HT1080 (cell line): Measurements from ENCODE around the gene GNA15. TPM values are rescaled to one million over a fixed set of nuclear protein-coding genes. Genes with fewer than 3 reads are reported as not detected.

Source experiments
- DNase-seq: peaks from one replicate; pipeline ENCODE4 v3.0.0-alpha.2; 2015; ENCODE audit warnings: low read depth
- total RNA-seq: library from RNA; depleted of rRNA; stranded (reverse); fragments of >200 nt; shearing (Covaris generic); gene quantifications from 2 replicates; pipeline ENCODE4 v1.2.3, GENCODE V29; 2014; rRNA removed

GNA15 gene
- total RNA-seq, 1 experiment from 2014 or later: 0.05 TPM

DNA sequence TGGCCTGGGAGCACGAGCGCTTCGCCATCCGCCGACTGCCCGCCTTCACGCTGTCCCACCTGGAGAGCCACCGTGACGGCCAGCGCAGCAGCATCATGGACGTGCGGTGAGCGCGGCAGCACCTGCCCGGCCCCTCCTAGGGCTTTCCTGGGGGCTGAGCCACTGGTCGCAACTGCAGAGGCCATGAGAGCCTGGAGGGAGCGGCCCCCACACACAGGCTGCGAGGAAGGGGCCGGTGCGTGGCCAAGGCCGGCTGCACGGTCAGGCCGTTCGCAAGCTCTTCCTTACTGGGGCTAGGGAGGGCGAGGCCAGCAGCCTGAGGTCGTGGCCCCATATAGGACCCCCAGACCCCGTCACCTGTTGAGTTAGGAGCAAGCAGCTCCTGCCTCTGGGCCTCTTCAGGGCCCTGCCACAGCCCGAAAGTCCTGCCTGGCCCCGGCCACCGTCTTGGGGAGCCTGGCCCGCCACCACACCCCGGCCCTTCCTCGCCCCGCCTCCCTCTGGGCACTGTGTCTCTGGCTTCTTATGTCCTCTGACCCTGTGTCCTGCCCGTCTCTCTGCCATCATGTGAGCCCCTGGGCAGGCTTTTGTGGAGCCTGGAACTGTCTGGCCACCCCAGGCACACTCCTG lies 68.9 kb downstream of the GNA15 start:
- DNase-seq: no peak

DNA sequence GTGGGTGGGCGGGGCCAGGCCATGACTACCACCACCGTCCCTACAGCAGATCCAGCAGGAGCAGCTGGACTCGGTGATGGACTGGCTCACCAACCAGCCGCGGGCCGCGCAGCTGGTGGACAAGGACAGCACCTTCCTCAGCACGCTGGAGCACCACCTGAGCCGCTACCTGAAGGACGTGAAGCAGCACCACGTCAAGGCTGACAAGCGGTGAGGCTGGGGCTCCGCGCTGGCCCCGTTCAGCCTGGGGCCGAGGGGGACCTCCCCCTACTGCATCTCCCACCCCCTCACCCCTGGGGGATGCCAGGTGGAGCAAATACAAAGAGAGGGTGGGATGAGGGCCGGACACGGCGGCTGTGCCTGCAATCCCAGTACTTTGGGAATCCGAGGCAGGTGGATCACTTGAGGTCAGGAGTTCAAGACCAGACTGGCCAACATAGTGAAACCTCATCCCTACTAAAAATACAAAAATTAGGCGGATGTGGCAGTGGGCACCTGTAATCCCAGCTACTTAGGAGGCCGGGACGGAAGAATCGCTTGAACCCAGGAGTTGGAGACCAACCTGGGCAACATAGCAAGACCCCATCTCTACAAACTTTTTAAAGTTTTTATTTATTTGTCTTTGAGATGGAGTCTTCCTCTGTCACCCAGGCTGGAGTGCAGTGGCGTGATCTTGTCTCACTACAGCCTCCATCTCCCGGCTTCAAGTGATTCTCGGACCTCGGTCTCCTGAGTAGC lies 70.6 kb downstream of the GNA15 start:
- no peak for DNase-seq

DNA sequence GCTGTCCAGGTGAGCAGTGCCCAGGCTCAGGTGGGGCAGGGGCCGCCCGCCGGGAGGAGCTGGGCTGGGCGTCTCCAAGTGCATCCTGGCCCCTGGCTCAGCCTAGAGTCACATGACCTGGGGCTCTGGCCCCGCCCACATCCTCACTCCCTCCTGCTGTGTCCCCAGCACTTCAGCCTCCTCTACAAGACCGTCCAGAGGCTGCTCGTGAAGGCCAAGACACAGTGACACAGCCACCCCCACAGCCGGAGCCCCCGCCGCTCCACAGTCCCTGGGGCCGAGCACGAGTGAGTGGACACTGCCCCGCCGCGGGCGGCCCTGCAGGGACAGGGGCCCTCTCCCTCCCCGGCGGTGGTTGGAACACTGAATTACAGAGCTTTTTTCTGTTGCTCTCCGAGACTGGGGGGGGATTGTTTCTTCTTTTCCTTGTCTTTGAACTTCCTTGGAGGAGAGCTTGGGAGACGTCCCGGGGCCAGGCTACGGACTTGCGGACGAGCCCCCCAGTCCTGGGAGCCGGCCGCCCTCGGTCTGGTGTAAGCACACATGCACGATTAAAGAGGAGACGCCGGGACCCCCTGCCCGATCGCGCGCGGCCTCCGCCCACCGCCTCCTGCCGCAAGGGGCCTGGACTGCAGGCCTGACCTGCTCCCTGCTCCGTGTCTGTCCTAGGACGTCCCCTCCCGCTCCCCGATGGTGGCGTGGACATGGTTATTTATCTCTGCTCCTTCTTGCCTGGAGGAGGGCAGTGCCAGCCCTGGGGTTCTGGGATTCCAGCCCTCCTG lies 71.8 kb downstream of the GNA15 start:
- no peak for DNase-seq

DNA sequence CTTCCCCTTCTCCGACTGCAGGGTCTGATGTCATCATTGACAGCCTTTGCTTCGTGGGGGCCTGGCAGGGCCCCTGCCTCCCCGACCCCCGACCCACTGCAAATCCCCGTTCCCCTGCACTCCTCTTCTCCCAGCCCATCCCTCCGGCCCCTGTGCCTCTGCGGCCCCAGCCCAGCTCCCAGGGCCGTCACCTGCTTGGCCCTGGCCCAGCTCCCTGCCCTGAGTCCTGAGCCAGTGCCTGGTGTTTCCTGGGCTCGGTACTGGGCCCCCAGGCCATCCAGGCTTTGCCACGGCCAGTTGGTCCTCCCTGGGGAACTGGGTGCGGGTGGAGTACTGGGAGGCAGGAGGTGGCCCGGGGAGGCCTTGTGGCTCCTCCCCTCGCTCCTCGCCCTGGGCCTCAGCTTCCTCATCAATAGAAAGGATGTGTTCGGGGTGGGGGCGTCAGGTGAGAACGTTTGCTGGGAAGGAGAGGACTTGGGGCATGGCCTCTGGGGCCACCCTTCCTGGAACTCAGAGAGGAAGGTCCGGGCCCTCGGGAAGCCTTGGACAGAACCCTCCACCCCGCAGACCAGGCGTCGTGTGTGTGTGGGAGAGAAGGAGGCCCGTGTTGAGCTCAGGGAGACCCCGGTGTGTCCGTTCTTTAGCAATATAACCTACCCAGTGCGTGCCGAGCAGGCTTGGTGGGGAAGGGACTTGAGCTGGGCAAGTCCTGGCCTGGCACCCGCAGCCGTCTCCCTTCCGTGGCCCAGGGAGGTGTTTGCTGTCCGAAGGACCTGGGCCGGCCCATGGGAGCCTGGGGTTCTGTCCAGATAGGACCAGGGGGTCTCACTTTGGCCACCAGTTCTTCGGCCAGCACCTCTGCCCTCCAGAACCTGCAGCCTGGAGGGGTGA lies 72.7 kb downstream of the GNA15 start:
- no peak for DNase-seq

DNA sequence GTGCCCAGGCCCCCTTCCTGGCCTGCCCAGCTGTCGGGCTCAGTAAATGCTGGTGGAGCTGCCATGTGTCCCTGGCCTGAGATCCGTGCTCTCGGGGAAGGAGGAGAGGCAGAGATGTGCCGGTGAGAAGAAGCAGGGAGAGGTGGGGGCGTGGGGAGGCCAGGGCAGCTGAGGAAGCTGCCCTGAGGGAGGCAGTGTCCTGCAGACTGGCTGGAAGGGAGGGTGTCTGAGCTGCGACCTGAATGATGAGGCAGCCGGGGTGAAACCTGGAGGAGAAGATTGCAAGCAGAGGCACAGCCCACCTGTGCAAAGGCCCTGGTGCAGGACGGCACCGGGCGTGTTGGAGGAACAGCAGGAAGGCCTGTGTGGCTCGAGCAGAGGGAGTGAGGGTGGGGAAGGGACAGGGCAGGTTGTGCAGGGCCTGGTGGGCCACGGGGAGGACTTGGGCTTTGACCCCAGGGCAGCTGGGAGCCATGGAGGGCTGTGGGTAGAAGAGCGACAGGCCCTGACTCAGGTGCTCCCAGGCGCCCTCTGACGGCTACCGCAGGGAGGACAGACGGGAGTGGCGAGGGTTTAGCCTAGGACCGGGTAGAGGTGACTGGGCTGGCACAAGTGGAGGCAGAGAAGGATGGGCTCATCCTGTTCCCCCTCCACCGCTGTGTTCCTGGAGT lies 74.6 kb downstream of the GNA15 start:
- peak; percentile 44 for DNase-seq

DNA sequence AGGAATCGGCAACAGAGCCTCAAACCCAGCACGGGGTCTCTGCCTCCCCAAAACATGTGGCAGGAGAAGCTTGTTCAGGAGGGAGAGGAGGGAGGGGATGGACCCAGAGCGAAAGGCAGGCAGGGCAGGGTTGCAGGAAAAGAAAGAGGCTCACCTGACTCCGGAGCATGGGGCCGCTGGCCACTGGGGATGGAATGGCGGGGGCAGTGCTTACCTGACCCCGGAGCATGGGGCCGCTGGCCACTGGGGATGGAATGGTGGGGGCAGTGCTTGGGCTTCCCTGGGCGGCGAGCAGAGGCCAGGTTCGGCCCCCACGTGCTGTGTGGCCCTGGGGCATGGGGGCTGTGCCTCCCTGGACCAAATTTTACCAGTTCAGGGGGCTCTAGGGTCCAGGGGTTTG lies 75.4 kb downstream of the GNA15 start:
- DNase-seq: no peak

DNA sequence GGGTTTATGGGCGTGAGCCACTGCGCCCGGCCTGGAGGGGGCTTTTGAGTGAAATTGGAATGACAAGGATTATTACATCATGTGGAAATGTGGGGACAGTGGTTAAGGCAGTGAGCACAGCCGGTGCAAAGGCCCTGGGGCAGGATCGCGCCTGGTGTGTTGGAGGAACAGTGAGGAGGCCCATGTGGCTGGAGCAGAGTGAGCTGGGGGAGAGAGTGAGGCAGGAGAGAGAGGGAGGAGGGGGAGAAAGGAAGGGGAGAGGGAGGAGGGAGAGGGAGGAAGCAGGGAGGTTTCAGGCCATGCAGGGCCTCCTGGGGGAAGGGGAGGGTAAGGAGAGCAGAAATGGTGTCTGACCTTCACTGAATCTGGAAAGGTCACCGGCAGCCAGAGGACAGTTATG lies 77.3 kb downstream of the GNA15 start:
- no peak for DNase-seq

Other genes starting within 250 kb of the GNA15 start
- not detected in 2 replicates for gene ZNF57, start 235.1 kb upstream of the GNA15 start, total RNA-seq
- 0.07 TPM in 1 of 2 replicates, not detected in the other for gene ZNF77, start 191.1 kb upstream of the GNA15 start, total RNA-seq
- gene TLE6, start 158.5 kb upstream of the GNA15 start, total RNA-seq: not detected in 2 replicates
- gene TLE2, start 106.8 kb upstream of the GNA15 start, total RNA-seq: 1.1 TPM in 1 of 2 replicates, not detected in the other
- 244 and 289 TPM in 2 replicates for gene TLE5, start 73.5 kb upstream of the GNA15 start, total RNA-seq
- gene GNA11, start 41.7 kb upstream of the GNA15 start, total RNA-seq: 55.6 and 60.3 TPM in 2 replicates
- 0.06 and 0.20 TPM in 2 replicates for gene S1PR4, start 42.7 kb downstream of the GNA15 start, total RNA-seq
- 125 and 130 TPM in 2 replicates for gene NCLN, start 49.9 kb downstream of the GNA15 start, total RNA-seq
- not detected in 2 replicates for gene CELF5, start 88.6 kb downstream of the GNA15 start, total RNA-seq
- 22.5 and 33.2 TPM in 2 replicates for gene NFIC, start 230.6 kb downstream of the GNA15 start, total RNA-seq